DOHH2 (cell line): Measurements from ENCODE around the gene LSMEM2.
A peak's percentile ranks its signal among the peaks of the same experiment; 100 is the strongest.

ENCODE experiments used
- H3F3A ChIP-seq: fragments of 200-600 bp; sonication (generic), shearing (Covaris generic); 2 replicates; pipeline ENCODE4 v1.6.0; 2016; ENCODE audit warnings: antibody characterized with exemption, mild to moderate bottlenecking; ENCODE audit not compliant: control insufficient read depth, insufficient read depth
- H3K27ac ChIP-seq: fragments of 200-600 bp; sonication (generic); 2 replicates; pipeline ENCODE4 v1.5.1; 2014; ENCODE audit warnings: low read depth, mild to moderate bottlenecking, low read length, moderate library complexity
- H3K27me3 ChIP-seq: fragments of 200-600 bp; sonication (generic); 2 replicates; pipeline ENCODE4 v1.6.1; 2014; ENCODE audit warnings: mild to moderate bottlenecking, low read length, mixed read lengths; ENCODE audit not compliant: control insufficient read depth
- H3K36me3 ChIP-seq: fragments of 200-600 bp; sonication (generic); 2 replicates; pipeline ENCODE4 v1.6.1; 2014; ENCODE audit warnings: mild to moderate bottlenecking, low read length, moderate library complexity, mixed read lengths; ENCODE audit not compliant: control insufficient read depth
- H3K4me1 ChIP-seq: fragments of 200-600 bp; sonication (generic); 2 replicates; pipeline ENCODE4 v1.6.1; 2014; ENCODE audit warnings: mild to moderate bottlenecking, low read length, mixed read lengths; ENCODE audit not compliant: control insufficient read depth
- H3K4me2 ChIP-seq: fragments of 200-600 bp; sonication (generic); 2 replicates; pipeline ENCODE4 v1.6.0; 2014; ENCODE audit warnings: mild to moderate bottlenecking, low read length, moderate library complexity
- H3K4me3 ChIP-seq: fragments of 200-600 bp; sonication (generic); 2 replicates; pipeline ENCODE4 v1.5.1; 2014; ENCODE audit warnings: mild to moderate bottlenecking, low read length, mixed read lengths
- H3K79me2 ChIP-seq: fragments of 200-600 bp; sonication (generic); 2 replicates; pipeline ENCODE4 v1.6.1; 2014; ENCODE audit warnings: mild to moderate bottlenecking, low read length, mixed read lengths; ENCODE audit not compliant: control insufficient read depth
- H3K9me2 ChIP-seq: fragments of 200-600 bp; sonication (generic); replicated peaks from 2 replicates; pipeline ENCODE4 v1.6.1; 2014; ENCODE audit warnings: mild to moderate bottlenecking, low read length, mixed read lengths; ENCODE audit not compliant: control insufficient read depth
- H3K9me3 ChIP-seq: fragments of 200-600 bp; sonication (generic); 2 replicates; pipeline ENCODE4 v1.6.1; 2014; ENCODE audit warnings: antibody characterized with exemption, low read length, mixed read lengths; ENCODE audit not compliant: control insufficient read depth, insufficient read depth
- H4K20me1 ChIP-seq: fragments of 200-600 bp; sonication (generic); 2 replicates; pipeline ENCODE4 v1.6.0; 2014; ENCODE audit warnings: low read depth, mild to moderate bottlenecking, antibody characterized with exemption, low read length, moderate library complexity; ENCODE audit not compliant: control insufficient read depth, insufficient read depth
- CTCF ChIP-seq: fragments of 200-600 bp; sonication (generic); IDR thresholded peaks from one replicate; pipeline ENCODE4 v1.5.1; 2014; ENCODE audit warnings: antibody characterized with exemption, mild to moderate bottlenecking, low read depth, low read length; ENCODE audit not compliant: poor library complexity, severe bottlenecking
- EZH2phosphoT487 ChIP-seq: fragments of 200-600 bp; sonication (generic); IDR thresholded peaks from 2 replicates; pipeline ENCODE4 v1.6.1; 2017; ENCODE audit warnings: borderline replicate concordance, mild to moderate bottlenecking, antibody characterized with exemption, low read length, moderate library complexity, mixed read lengths

LSMEM2 gene

GRCh38 chr3:50325497-50326181 lies 46.8 kb downstream of the LSMEM2 start:
- Histone ChIP-seq H3K36me3 (peaks cover 43% of the 10 kb centered on the region), H3K27me3 (no peaks in the 10 kb centered on the region), H4K20me1 (no peaks in the 10 kb centered on the region), H3K4me3 (no peak overlapping the region), H3K27ac (no peak overlapping the region), H3K4me1 (peaks cover 32% of the 10 kb centered on the region), H3K79me2 (peaks cover 24% of the 10 kb centered on the region), H3F3A (peaks cover 16% of the 10 kb centered on the region), H3K9me3 (no peaks in the 10 kb centered on the region), H3K9me2 (no peaks in the 10 kb centered on the region), H3K4me2 (no peak overlapping the region)
- no peak for TF ChIP-seq CTCF
- TF ChIP-seq EZH2phosphoT487: no peak

GRCh38 chr3:50326182-50326541 lies 47.3 kb downstream of the LSMEM2 start:
- H3K36me3 ChIP-seq: peaks cover 49% of the 10 kb centered on the region
- no peak overlapping the region for H3K27ac ChIP-seq
- no peak overlapping the region for H3K4me2 ChIP-seq
- no peaks in the 10 kb centered on the region for H3K27me3 ChIP-seq
- no peak overlapping the region for H3K4me3 ChIP-seq
- peaks cover 32% of the 10 kb centered on the region for H3K4me1 ChIP-seq
- TF ChIP-seq EZH2phosphoT487 (no peak), CTCF (no peak)
- peaks cover 21% of the 10 kb centered on the region for H3K79me2 ChIP-seq
- no peaks in the 10 kb centered on the region for H3K9me2 ChIP-seq
- H3K9me3 ChIP-seq: no peaks in the 10 kb centered on the region
- peaks cover 21% of the 10 kb centered on the region for H3F3A ChIP-seq
- no peaks in the 10 kb centered on the region for H4K20me1 ChIP-seq

- H3K4me1 ChIP-seq: peaks cover 24% of the 10 kb centered on the region
- H4K20me1 ChIP-seq: no peaks in the 10 kb centered on the region
- no peaks in the 10 kb centered on the region for H3K27me3 ChIP-seq
- no peaks in the 10 kb centered on the region for H3K9me2 ChIP-seq
- H3K4me2 ChIP-seq: peak overlapping the region; percentile 72
- H3K27ac ChIP-seq: no peak overlapping the region
- H3F3A ChIP-seq: peaks cover 21% of the 10 kb centered on the region
- H3K79me2 ChIP-seq: peaks cover 25% of the 10 kb centered on the region
- TF ChIP-seq EZH2phosphoT487: no peak
- TF ChIP-seq CTCF: no peak
- peak overlapping the region; percentile 91 for H3K4me3 ChIP-seq
- no peaks in the 10 kb centered on the region for H3K9me3 ChIP-seq
- peaks cover 58% of the 10 kb centered on the region for H3K36me3 ChIP-seq
These were observed 48.2 kb downstream of the LSMEM2 start for GRCh38 chr3:50327129-50327528.
